Stimulated activated CD8-positive, alpha-beta memory T cell treated with anti-CD3 and anti-CD28 coated beads, Interleukin-12 subunit alpha, Interleukin-12 subunit beta, amount 100 ng/mL, for 24 hours (primary cell): ENCODE data around the gene PGAM2.

Source experiments
- DNase-seq: peaks from one replicate; pipeline ENCODE4 v3.0.0-alpha.2; 2020; ENCODE audit errors: extremely low read depth

The PGAM2 gene

GRCh38 chr7:44067064-44067951 lies 1.9 kb upstream of the PGAM2 start:
- no peak for DNase-seq

GRCh38 chr7:44066494-44067063 lies 1.2 kb upstream of the PGAM2 start:
- no peak for DNase-seq

GRCh38 chr7:44066111-44066460 lies 719 bp upstream of the PGAM2 start:
- no peak for DNase-seq

- no peak for DNase-seq
Measured at GRCh38 chr7:44064791-44065430, 456 bp downstream of the PGAM2 start.

- DNase-seq = no peak
Measured at GRCh38 chr7:44063894-44064651, 1.3 kb downstream of the PGAM2 start.

- DNase-seq = no peak
Measured at GRCh38 chr7:44063547-44063893, 1.8 kb downstream of the PGAM2 start.

GRCh38 chr7:44062903-44063295 lies 2.5 kb downstream of the PGAM2 start:
- no peak for DNase-seq

DNA sequence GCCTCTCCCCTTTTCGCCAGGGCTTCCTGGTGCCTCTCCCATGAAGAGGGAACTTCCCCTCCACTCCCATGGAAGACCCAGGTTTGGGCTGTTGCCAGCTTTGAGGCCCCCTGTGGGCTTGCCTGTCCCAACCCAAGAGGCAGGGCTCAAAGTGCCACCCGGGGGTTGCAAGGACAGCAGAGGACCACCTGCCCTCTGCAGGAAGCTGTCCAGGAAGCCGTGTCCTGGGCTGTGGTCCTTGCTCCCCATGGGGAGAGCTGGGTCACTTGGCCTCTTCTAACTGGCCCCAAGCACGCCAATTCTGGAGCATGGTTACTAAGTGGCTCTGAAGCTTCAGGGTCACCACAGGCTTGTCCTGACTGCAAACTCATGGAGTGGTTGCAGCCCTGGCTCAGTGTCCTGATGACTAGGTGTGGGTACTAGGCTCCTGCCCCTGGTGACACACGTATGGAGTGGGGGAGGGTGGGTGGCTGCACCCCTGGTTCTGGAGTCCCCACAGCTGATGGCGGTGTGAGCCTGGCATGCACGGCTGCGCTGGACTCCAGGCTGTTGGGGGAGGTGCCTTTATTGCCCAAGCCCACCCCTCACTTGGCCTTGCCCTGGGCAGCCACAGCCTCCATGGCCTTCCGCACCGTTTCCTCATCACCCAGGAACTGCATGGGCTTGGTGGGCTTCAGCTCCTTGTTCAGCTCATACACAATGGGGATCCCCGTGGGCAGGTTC lies 3.0 kb downstream of the PGAM2 start:
- no peak for DNase-seq

DNA sequence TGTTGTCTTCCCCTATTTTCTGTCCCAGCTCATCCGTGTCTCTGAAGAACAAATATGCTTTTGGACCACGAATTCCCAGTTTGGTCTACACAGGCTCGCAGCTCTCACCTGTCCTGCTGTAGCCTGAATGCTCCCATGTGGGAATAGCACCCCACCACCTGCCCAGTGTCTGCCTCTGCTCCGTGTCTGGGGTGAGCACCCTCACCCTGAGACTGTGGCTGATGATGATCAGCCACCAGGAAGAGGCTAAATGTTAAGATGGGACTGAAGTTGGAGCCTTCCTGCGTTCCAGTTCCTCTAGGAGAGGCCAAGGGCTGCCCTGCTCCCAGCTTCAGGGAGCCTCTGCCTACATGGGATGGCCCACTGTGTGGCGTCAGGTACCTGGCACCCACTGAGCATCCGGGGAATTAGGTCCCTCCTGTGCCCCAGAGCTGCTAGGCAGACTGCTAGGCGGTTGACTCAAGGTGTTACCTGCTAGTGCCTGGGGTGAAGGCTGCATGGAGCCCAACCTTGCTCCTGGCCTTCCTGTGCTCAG lies 3.7 kb downstream of the PGAM2 start:
- no peak for DNase-seq

DNA sequence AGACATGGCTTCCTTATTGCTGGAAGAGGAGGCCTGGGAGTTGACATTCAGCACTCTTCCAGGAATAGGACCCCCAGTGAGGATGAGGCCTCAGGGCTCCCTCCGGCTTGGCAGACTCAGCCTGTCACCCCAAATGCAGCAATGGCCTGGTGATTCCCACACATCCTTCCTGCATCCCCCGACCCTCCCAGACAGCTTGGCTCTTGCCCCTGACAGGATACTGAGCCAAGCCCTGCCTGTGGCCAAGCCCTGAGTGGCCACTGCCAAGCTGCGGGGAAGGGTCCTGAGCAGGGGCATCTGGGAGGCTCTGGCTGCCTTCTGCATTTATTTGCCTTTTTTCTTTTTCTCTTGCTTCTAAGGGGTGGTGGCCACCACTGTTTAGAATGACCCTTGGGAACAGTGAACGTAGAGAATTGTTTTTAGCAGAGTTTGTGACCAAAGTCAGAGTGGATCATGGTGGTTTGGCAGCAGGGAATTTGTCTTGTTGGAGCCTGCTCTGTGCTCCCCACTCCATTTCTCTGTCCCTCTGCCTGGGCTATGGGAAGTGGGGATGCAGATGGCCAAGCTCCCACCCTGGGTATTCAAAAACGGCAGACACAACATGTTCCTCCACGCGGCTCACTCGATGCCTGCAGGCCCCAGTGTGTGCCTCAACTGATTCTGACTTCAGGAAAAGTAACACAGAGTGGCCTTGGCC lies 4.3 kb downstream of the PGAM2 start:
- no peak for DNase-seq

GRCh38 chr7:44060091-44060947 lies 5.0 kb downstream of the PGAM2 start:
- DNase-seq = no peak

- DNase-seq = no peak
Measured at GRCh38 chr7:44059219-44060090, 5.9 kb downstream of the PGAM2 start.

GRCh38 chr7:44058759-44059218 lies 6.6 kb downstream of the PGAM2 start:
- no peak for DNase-seq

GRCh38 chr7:44057849-44058758 lies 7.3 kb downstream of the PGAM2 start:
- no peak for DNase-seq

DNA sequence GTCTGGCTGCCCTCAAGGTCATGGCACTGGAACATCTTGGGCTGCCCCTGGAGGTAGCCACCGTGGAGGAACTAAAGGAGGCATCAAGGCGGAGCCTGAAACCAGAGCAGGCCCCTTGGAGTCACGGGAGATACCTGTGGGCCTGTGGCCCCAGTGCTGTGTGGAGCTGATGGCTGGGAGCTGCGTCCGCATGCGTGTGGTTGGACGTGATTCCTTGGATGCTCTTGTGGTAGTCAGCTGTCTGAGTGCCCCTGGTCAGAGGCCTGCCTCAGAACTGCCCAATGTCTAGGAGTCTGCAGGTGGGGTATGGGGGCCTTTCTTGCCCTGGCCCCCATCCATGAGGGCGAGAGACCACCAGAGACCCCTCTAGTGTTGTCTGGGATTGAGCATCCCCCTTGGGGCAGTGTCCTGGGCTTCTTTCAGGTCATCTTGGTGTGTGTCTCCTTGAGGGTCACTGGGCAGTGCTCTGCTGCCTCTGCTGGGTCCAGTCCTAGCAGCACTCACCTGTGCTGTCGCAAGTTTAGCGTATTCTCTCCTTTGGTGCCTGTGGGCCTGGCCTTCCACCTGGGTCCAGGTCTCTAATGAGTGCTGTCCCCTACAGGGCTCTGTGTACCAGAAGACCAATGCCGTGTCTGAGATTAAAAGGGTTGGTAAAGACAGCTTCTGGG lies 8.1 kb downstream of the PGAM2 start:
- no peak for DNase-seq

DNA sequence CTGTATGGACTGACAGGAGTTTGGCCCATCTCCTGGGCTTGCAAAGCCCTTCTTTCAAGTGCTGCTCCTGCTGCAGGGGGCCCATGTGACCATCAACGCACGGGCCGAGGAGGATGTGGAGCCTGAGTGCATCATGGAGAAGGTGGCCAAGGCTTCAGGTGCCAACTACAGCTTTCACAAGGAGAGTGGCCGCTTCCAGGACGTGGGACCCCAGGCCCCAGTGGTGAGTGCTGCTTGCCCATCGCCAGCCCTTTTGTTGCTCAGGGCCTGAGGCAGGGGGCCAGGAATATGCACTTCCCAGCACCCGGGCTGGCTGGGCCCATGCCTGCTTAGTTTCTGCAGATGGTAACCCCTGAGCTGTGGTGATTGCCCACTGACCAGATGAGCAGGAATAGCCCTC lies 8.7 kb downstream of the PGAM2 start:
- no peak for DNase-seq

DNA sequence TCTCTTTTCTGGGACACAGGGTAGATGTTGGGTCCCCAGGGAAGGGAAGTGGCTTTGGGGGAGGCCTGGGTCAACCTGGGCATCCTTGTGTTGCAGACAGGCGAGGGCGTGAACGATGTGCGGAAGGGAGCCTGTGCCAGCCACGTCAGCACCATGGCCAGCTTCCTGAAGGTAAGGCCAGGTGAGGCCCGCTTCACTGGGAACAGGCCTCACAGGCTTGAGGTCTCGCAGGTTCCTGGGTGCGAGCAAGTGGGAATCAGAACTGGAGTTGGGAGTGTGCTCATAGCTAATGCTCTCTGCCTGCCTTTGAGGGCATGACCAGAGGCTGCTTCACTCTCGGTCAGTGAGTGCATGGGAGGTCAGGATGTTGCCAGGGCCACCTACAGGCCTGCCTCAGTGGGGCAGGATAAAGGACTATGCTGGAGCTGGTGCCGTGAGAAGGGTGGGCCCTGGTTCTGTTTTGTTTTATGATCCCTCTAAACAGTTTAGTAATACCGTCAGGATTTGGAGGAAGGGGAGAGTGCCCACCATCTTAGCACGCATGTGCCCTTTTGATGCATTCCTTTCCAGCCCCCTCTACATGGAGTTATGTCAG lies 12.5 kb downstream of the PGAM2 start:
- no peak for DNase-seq
